HepG2 (cell line): ENCODE measurements around the gene XRN1. TPM values are rescaled to one million over a fixed set of nuclear protein-coding genes. Genes with fewer than 3 reads are reported as not detected.
"Not testable (repeated sequence)": the region's sequence is repeated elsewhere in the genome, so short reads cannot be mapped to it uniquely, and the experiment has no call there.

Experiments used
- ATAC-seq: fragments of 200-7000 bp; cut with Tn5 transposase; 3 replicates; pipeline ENCODE4 v1.9.1; 2020; ENCODE audit warnings: mild to moderate bottlenecking, moderate library complexity
- BruUV-seq: library from RNA; stranded (reverse); fragments of 400-500 nt; replicated peaks from 2 replicates; lab custom pipeline; 2021; lab: Mats Ljungman, UMichigan
- CTCF ChIA-PET: fragments of 300-600 bp; formaldehyde crosslinking; extraction: SDS; loops from one replicate; lab custom pipeline; 2021; ENCODE audit warnings: low total read pairs, inconsistent platforms, low intra/inter-chr PET ratio; lab: Yijun Ruan, JAX
- POLR2A ChIA-PET: fragments of 350-600 bp; sonication (Branson Sonifier 250); formaldehyde crosslinking; loops from one replicate; lab custom pipeline; 2020; ENCODE audit warnings: antibody characterized with exemption, inconsistent platforms; lab: Yijun Ruan, JAX
- DNase-seq: peaks from one replicate; pipeline ENCODE4 v3.0.0-alpha.2; 2015; ENCODE audit warnings: low spot score
- FAIRE-seq: peaks from 3 replicates; lab custom pipeline; 2011; peaks lifted over from hg19 to GRCh38; lab: Jason Lieb, UNC
- H2AFZ ChIP-seq: one replicate; pipeline ENCODE4 v1.6.1; 2011; ENCODE audit warnings: low read length, inconsistent platforms
- H3K27ac ChIP-seq: fragments of 300-600 bp; 3 replicates; pipeline ENCODE4 v1.8.0; 2011; ENCODE audit warnings: mixed run types, mild to moderate bottlenecking, mixed read lengths, low read length, inconsistent platforms; ENCODE audit not compliant: insufficient read depth; ENCODE audit errors: extremely low read length
- H3K27me3 ChIP-seq, 2 experiments: fragments of 200-600 bp in 1 of 2; 2 replicates in 1 of 2; 3 replicates in 1 of 2; pipeline versions ENCODE4 v1.6.0 to v1.8.0; 2011; ENCODE audit warnings: low read length in 2 of 2, mild to moderate bottlenecking in 2 of 2, moderate library complexity in 2 of 2, inconsistent platforms in 1 of 2; ENCODE audit not compliant: insufficient read depth in 2 of 2, control insufficient read depth in 1 of 2
- H3K36me3 ChIP-seq, 2 experiments: fragments of 200-600 bp in 1 of 2; replicated peaks in 1 of 2; 2 replicates in 1 of 2; 3 replicates in 1 of 2; pipeline versions ENCODE4 v1.5.1 to v1.8.0; 2011; ENCODE audit warnings: low read length in 2 of 2, inconsistent platforms in 1 of 2; ENCODE audit not compliant: insufficient read depth in 2 of 2, control insufficient read depth in 1 of 2
- H3K4me1 ChIP-seq: 2 replicates; pipeline ENCODE4 v1.5.1; 2012; ENCODE audit warnings: low read length, inconsistent platforms; ENCODE audit not compliant: insufficient read depth
- H3K4me2 ChIP-seq: 2 replicates; pipeline ENCODE4 v1.6.0; 2011; ENCODE audit warnings: low read depth, low read length, inconsistent platforms
- H3K4me3 ChIP-seq, 3 experiments: fragments of 200-600 bp in 1 of 3; sonication (generic), shearing (Covaris generic) in 1 of 3; replicated peaks in 1 of 3; 2 replicates each; pipeline ENCODE4 v1.5.1; 2011 to 2016; ENCODE audit warnings: low read length in 3 of 3, inconsistent platforms in 2 of 3, low read depth in 2 of 3, mild to moderate bottlenecking in 2 of 3, control low read depth in 1 of 3, mixed read lengths in 1 of 3; ENCODE audit not compliant: insufficient read depth in 1 of 3
- H3K79me2 ChIP-seq: one replicate; pipeline ENCODE4 v1.6.1; 2011; ENCODE audit warnings: low read length, inconsistent platforms; ENCODE audit not compliant: insufficient read depth
- H3K9ac ChIP-seq: 2 replicates; pipeline ENCODE4 v1.6.0; 2011; ENCODE audit warnings: mild to moderate bottlenecking, low read depth, low read length, inconsistent platforms; ENCODE audit not compliant: insufficient read depth
- H3K9me3 ChIP-seq: 2 replicates; pipeline ENCODE4 v1.5.1; 2012; ENCODE audit warnings: mild to moderate bottlenecking, low read length
- H4K20me1 ChIP-seq: 2 replicates; pipeline ENCODE4 v1.6.0; 2011; ENCODE audit warnings: inconsistent platforms, mild to moderate bottlenecking, low read length, moderate library complexity; ENCODE audit not compliant: insufficient read depth
- CEBPB ChIP-seq: IDR thresholded peaks from 2 replicates; pipeline ENCODE4 v1.6.1; 2011; ENCODE audit warnings: low read depth, low read length, improper control_type of control experiment, borderline replicate concordance
- ZKSCAN1 ChIP-seq: fragments of 150-350 bp; IDR thresholded peaks from 2 replicates; pipeline ENCODE4 v1.6.1; 2014; ENCODE audit warnings: low read length
- ZNF549 ChIP-seq: sonication (generic); formaldehyde crosslinking; IDR thresholded peaks from 2 replicates; pipeline ENCODE4 v1.5.0; 2020; ENCODE audit warnings: missing genetic modification reagents
- WGBS: methylation state at CpG from one replicate; pipeline ENCODE4 v1.1.6; 2017; ENCODE audit warnings: low lambda C conversion rate; 5-methylcytosine and 5-hydroxymethylcytosine counted together
- in situ Hi-C: cut with HindIII; loops from 2 replicates; pipeline ENCODE4 v1.10.0; 2017; ENCODE audit warnings: low pct_unique_long_range_greater_than_20kb; ENCODE audit not compliant: extremely low pct_ligation_motif_present
- intact Hi-C: fragments of 100-400 bp; cut with micrococcal nuclease; formaldehyde crosslinking; loops from one replicate; pipeline ENCODE4 v1.10.0; 2022; ENCODE audit not compliant: unreplicated experiment
- polyA plus RNA-seq, 8 experiments: library from polyadenylated mRNA; depleted of rRNA in 3 of 8; stranded (reverse) in 7 of 8; unstranded in 1 of 8; fragments of >200 nt; fragmentation: Illumina TruSeq in 4 of 8; extraction: Trizol in 4 of 8; gene quantifications; 2 replicates each; pipeline versions ENCODE4 v1.2.1 to v1.2.3, GENCODE V29; 2011 to 2016; ENCODE audit warnings: low read depth in 4 of 8, missing spikeins in 1 of 8, mixed read lengths in 1 of 8; ENCODE audit not compliant: insufficient read depth in 1 of 8
- total RNA-seq, 5 experiments: library from RNA; depleted of rRNA; stranded (reverse); fragments of >200 nt; fragmentation: Illumina TruSeq; extraction: Trizol; gene quantifications; 2 replicates each; pipeline ENCODE4 v1.2.3, GENCODE V29; 2016; ENCODE audit warnings: low read depth in 1 of 5

XRN1 gene
- total and polyA plus RNA-seq, 2 of the 13 experiments (the other 11 are each of a cell fraction or from before 2014, with no cell fraction given) = 13.2 to 13.3 TPM

GRCh38 chr3:142444343-142444742 lies 3.5 kb downstream of the XRN1 start:
- FAIRE-seq = no peak
- ATAC-seq = no peak
- ChIA-PET CTCF (no interaction called here), POLR2A (no interaction called here)
- no peak for DNase-seq
- peaks cover 0 to 4% of the 10 kb centered on the region in 2 experiments; a peak in 1 of 5 replicates for H3K27me3 ChIP-seq
- no peak overlapping the region for H2AFZ ChIP-seq
- H3K4me3 ChIP-seq = no peak overlapping the region
- no TSS peak for BruUV-seq
- H3K36me3 ChIP-seq = peaks cover 0 to 4% of the 10 kb centered on the region in 2 experiments; a peak in 1 of 5 replicates
- H4K20me1 ChIP-seq = peaks cover 9% of the 10 kb centered on the region
- H3K27ac ChIP-seq = no peak overlapping the region
- TF ChIP-seq ZKSCAN1 = peak; percentile 63; the same call in 1 of the 2 replicates
- 0 out of 2 replicates have a peak, but pooled peaks have one; percentile 15 for TF ChIP-seq CEBPB
- no peak for TF ChIP-seq ZNF549
- no peak overlapping the region; the same call in 1 of the 2 replicates for H3K4me2 ChIP-seq
- no peaks in the 10 kb centered on the region for H3K9me3 ChIP-seq
- peaks cover 62% of the 10 kb centered on the region for H3K79me2 ChIP-seq
- peaks cover 35% of the 10 kb centered on the region for H3K4me1 ChIP-seq
- in situ Hi-C loops (no loop called here), intact Hi-C loops (loop anchor here (10.0 kb wide), 1 partner anchor 130 kb away; the partner anchor contains the start of gene ATR)
- no peak overlapping the region for H3K9ac ChIP-seq
- WGBS = 96% methylated on average over 11 of the region's 11 CpGs

DNA sequence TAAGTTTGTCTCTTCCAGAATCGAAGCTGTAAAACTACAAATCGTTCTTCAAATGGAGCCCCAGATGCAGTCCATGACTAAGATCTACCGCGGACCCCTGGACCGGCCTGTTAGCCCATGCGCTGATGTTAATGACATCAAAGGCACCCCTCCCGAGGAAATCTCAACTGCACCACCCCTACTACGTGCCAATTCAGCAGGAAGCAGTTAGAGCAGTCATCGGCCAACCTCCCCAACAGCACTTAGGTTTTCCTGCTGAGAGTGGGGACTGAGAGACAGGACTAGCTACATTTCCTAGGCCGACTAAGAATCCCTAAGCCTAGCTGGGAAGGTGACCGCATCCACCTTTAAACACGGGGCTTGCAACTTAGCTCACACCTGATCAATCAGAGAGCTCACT lies 4.8 kb downstream of the XRN1 start:
- H3K9ac ChIP-seq, BruUV-seq, H4K20me1 ChIP-seq, H3K9me3 ChIP-seq, H3K27me3 ChIP-seq, H3K27ac ChIP-seq, H3K36me3 ChIP-seq, H3K4me3 ChIP-seq, in situ Hi-C loops, FAIRE-seq, H2AFZ ChIP-seq, ATAC-seq, H3K4me2 ChIP-seq, DNase-seq, CTCF ChIA-PET: not testable (repeated sequence)
- H3K79me2 ChIP-seq = peaks cover 62% of the 10 kb centered on the region
- intact Hi-C loops = loop anchor here (10.0 kb wide), 1 partner anchor 132 kb away; the partner anchor contains the start of gene ATR
- POLR2A ChIA-PET = interaction anchor here (0.6 kb wide), 1 partner anchor 137 kb away, joined by 3 read pairs; no protein-coding TSS in a partner anchor
- WGBS = 96% methylated on average over 12 of the region's 12 CpGs
- peaks cover 29% of the 10 kb centered on the region for H3K4me1 ChIP-seq

DNA sequence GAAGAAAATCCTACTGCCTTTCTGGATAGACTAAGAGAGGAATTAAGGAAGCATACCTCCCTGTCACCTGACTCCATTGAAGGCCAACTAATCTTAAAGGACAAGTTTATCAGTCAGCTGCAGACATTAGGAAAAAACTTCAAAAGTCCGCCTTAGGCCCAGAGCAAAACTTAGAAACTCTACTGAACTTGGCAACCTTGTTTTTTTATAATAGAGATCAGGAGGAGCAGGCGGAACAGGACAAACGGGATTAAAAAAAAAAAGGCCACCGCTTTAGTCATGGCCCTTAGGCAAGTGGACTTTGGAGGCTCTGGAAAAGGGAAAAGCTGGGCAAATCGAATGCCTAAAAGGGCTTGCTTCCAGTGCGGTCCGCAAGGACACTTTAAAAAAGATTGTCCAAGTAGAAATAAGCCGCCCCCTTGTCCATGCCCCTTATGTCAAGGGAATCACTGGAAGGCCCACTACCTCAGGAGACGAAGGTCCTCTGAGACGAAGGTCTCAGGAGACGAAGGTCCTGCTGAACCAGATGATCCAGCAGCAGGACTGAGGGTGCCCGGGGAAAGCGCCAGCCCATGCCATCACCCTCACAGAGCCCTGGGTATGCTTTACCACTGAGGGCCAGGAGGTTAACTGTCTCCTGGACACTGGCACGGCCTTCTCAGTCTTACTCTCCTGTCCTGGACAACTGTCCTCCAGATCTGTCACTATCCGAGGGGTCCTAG lies 8.2 kb downstream of the XRN1 start:
- POLR2A ChIA-PET, H4K20me1 ChIP-seq, DNase-seq, H3K36me3 ChIP-seq, H3K27me3 ChIP-seq, H3K4me3 ChIP-seq, FAIRE-seq, H3K9me3 ChIP-seq, CTCF ChIA-PET, H3K27ac ChIP-seq, H2AFZ ChIP-seq, in situ Hi-C loops, H3K9ac ChIP-seq, H3K4me2 ChIP-seq, BruUV-seq, ATAC-seq: not testable (repeated sequence)
- intact Hi-C loops = loop anchor here (10.0 kb wide), 1 partner anchor 135 kb away; the partner anchor contains the start of gene ATR
- H3K79me2 ChIP-seq = peaks cover 50% of the 10 kb centered on the region
- peaks cover 29% of the 10 kb centered on the region for H3K4me1 ChIP-seq
- WGBS = 94% methylated on average over 15 of the region's 15 CpGs

- H3K27ac ChIP-seq, H3K9ac ChIP-seq, H3K4me2 ChIP-seq, H4K20me1 ChIP-seq, H3K27me3 ChIP-seq, in situ Hi-C loops, DNase-seq, FAIRE-seq, H3K9me3 ChIP-seq, intact Hi-C loops, H3K4me3 ChIP-seq, CTCF ChIA-PET, POLR2A ChIA-PET, BruUV-seq, ATAC-seq, H2AFZ ChIP-seq, H3K36me3 ChIP-seq: not testable (repeated sequence)
- H3K79me2 ChIP-seq = peaks cover 40% of the 10 kb centered on the region
- WGBS = 96% methylated on average over 11 of the region's 11 CpGs
- peaks cover 24% of the 10 kb centered on the region for H3K4me1 ChIP-seq
Observed at GRCh38 chr3:142438096-142438495, 9.7 kb downstream of the XRN1 start.
